ENCODE measurements around the gene GADD45G. TPM values are rescaled to one million over a fixed set of nuclear protein-coding genes. Genes with fewer than 3 reads are reported as not detected.

GADD45G gene
- total RNA-seq, 2 experiments from 2014 or later: 5.2 to 6.2 TPM

Other genes starting within 250 kb of the GADD45G start
- gene SEMA4D, start 106.9 kb upstream of the GADD45G start, total RNA-seq: 100 to 1,000 TPM; 334 to 336 TPM

All from activated CD4-positive, alpha-beta T cell treated with anti-CD3 and anti-CD28 coated beads, Interleukin-2, amount 10 ng/mL, durations not matched to agents 7 days and 5 days (primary cell).